HG03442 (cell line): ENCODE measurements around the gene SCFD1.
"Not testable (repeated sequence)": the region's sequence is repeated elsewhere in the genome, so short reads cannot be mapped to it uniquely, and the experiment has no call there.

ENCODE experiments used
- ATAC-seq: cut with Tn5 transposase; IDR thresholded peaks from one replicate; pipeline ENCODE4 v1.9.1; 2021; ENCODE audit warnings: mild to moderate bottlenecking, moderate library complexity; ENCODE audit not compliant: unreplicated experiment

SCFD1 gene, protein sequence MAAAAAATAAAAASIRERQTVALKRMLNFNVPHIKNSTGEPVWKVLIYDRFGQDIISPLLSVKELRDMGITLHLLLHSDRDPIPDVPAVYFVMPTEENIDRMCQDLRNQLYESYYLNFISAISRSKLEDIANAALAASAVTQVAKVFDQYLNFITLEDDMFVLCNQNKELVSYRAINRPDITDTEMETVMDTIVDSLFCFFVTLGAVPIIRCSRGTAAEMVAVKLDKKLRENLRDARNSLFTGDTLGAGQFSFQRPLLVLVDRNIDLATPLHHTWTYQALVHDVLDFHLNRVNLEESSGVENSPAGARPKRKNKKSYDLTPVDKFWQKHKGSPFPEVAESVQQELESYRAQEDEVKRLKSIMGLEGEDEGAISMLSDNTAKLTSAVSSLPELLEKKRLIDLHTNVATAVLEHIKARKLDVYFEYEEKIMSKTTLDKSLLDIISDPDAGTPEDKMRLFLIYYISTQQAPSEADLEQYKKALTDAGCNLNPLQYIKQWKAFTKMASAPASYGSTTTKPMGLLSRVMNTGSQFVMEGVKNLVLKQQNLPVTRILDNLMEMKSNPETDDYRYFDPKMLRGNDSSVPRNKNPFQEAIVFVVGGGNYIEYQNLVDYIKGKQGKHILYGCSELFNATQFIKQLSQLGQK

DNA sequence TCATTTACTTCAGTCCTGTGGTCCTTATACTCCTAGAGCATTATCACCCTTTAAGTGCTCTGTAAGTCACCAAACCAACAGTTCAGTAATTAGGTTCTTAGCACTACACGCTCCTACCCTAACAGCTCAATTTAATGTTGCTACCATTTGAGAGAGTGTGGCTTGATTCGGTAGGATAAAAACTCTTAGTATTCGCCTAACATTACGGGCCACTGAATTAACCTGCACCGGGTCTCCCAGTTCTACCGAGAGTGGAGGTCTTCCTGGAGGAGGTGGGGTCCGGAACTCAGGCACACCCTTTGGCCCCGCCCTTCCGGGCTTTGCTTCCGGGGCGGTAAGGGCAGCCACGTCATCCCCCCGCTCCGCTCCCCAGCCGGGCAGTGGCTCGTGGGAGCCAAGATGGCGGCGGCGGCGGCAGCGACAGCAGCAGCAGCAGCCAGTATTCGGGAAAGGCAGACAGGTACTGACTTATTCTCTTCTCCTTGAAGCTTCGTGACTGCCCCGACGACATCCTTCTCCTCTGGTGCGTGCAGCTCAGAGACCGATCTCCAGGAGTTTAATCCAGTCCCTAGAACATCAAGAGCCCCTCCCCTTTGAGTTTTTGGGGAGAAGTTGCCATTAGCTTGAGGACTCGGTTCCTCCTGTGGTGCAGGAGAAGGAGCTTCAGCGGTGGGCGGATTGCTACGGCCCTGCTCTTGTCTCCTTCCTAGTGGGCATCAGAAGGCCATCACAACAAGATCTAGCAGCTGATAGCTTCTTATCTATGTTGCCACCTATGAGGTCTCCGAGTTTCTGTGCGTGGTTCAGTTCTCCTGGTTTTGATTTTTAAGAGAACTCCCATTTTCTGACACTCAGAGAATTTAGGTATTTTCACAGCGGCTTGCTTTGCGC, at the start of gene SCFD1:
TSS of gene SCFD1 (plus strand) at position 380 of the 891 bp plus-strand sequence. CDS start at position 400, 20 bp downstream.
- peak; percentile 91 for ATAC-seq

DNA sequence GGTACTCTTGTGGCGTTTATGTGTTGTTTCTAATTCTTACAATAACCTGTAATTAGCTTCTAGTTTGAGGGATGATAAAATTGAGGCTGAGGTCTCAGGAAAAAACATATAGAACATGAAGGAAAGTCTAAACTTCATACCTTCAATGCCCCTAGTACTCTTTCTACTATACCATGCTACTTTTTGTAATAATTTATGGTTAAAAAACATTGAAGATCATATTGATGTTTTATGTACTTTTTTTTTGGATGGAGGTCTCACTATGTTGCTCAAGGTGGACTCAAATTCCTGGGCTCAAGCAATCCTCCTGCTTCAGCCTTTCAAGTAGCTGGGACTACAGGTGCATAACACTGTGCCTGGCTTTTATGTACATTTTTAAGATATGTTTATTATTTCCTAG, 49.3 kb upstream of the SCFD1 start:
- ATAC-seq = no peak

DNA sequence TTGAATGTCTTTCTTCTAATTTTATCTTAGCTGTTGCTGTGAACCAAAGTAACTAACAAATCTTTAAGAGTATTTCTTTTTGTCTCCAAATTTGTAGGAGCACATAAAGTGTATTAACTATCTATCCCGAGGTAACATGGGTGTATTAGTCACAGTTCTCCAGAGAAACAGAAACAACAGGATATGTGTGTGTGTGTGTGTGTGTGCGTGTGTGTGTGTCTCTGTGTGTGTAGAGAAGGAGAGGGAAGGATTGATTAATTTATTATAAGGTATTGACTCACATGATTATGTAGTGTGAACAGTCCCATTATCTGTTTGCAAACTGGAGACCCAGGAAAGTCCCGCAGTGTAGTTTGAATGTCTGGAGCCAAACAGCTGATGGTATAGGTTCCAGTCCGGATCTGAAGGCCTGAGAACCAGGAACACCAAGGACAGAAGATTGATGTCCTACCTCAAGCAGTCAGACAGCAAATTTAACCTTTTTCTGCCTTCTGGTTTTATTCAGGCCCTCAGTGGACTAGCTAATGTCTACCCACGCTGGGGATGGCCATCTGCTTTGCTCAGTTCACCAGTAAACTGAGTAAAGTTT, 48.8 kb upstream of the SCFD1 start:
- ATAC-seq = no peak

DNA sequence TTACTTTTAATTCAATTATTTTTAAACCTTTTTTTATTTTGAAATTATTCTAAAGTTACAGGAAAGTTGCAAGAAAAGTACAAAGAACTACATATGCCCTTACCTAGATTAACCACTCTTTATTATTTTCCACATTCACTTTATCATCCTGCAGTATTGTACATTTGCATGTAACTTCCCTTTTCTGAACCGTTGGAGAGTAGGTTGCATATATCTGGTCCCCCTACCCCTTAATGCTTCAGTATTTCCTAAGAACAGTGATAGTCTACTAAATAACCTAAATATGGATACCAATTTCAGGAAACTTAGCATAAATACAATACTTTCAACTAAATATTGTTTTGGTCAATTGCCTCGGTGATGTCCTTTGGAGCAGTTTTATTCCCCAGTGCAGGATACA, 48.2 kb upstream of the SCFD1 start:
- ATAC-seq = no peak

DNA sequence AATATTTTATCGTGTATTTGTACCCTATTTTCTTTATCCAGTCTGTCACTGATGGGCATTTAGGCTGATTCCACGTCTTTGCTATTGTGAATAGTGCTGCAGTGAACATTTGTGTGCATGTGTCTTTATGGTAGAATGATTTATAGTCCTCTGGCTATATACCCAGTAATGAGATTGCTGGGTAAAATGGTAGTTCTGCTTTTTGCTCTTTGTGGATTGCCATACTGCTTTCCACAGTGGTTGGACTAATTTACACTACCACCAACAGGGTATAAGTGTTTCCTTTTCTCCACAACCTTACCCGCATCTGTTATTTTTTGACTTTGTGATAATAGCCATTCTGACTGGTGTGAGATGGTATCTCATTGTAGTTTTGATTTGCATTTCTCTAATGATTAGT, 47.3 kb upstream of the SCFD1 start:
- not testable (repeated sequence) for ATAC-seq

DNA sequence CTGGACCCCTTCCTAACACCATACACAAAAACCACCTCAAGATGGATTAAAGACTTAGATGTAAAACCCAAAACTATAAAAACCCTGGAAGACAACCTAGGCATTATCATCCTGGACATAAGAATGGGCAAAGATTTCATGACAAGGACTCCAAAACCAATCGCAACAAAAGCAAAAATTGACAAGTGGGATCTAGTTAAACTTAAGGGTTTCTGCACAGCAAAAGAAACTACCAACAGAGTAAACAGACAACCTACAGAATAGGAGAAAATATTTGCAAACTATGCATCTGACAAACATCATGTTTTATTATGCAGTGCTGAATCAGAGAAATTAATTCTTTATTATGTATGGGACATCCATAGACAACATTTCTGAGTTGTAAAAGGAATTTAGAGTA, 45.8 kb upstream of the SCFD1 start:
- ATAC-seq = not testable (repeated sequence)

DNA sequence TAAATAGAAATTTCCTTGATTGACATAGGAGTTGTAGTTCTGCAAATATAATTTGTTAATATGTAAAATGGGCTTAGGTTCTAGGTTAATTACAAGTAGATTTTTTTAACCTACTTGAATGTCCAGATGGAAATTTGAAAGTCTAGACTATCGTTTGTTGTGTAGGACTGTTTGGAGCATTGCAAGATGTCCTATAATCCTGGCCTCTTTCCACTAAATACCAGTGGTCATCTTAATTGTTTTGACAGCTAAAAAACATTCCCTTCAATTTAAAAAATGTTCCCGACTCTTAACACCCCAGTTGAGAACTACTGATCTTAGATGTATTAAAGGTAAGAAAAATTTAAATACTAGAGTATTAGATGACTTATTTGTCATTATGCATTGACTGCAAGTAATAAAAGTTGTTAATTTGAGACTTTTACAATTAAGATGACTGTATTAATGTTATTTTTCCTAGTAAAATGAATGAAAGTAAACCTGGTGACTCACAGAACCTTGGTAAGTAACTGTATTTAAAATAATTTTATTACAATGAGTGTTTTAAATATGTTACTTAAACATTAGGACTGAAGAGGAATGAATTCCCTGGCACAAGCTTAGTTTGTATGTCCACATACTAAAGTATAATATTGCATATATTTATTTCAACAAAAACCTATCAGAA, 41.4 kb upstream of the SCFD1 start:
- no peak for ATAC-seq

DNA sequence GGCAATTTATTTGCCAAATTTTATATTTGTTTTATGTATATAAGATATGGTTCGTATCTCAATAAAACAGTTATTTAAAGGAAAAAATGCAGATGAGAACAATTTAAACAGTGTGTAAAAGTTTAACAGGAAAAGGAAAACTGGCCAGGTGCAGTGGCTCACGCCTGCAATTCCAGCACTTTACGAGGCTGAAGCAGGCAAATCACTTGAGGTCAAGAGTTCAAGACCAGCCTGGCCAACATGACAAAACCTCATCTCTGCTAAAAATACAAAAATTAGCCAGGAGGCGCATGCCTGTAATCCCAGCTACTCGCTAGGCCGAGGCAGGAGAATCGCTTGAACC, 40.9 kb upstream of the SCFD1 start:
- ATAC-seq = no peak

DNA sequence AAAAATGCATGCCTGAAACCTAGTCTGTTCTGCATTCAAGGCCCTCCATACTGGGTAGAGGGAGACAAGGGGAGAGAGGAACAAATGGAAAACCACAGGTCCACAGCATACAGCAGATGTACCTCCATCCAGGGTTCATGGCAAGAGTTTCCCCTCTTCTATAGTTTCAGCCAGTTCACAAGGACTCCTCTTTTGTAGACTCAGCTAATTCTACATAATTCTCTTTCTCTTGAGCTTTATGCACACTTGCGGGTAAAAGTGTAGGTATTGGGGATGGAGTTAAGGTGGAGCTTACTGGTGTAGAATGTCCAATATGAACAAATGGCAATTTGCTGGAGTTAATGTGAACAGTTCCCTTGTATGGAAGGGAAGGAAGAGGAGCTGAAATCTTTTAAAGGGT, 39.7 kb upstream of the SCFD1 start:
- ATAC-seq = no peak

DNA sequence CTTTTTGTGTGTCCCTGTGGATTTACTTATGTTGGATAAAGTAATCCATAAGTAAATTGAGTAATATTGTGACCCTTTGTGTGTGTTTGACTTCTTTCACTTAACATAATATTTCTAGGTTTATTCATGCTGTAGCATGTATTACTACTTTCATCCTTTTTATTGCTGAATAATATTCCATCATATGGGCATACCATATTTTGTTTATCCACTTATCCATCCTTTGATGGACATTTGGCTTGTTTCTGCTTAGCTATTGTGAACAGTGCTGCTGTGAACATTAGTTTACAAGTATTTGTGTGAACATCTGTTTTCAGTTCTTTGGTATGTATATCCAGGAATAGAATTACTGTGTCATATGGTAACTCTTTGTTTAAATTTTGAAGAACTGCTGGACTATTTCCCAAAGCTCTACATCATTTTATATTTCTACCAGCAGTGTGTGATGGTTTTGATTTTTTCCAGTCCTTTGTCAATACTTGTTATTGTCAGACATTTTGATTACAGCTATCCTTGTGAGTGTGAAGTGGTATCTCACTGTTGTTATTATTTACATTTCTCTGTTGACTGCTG, 38.0 kb upstream of the SCFD1 start:
- no peak for ATAC-seq

DNA sequence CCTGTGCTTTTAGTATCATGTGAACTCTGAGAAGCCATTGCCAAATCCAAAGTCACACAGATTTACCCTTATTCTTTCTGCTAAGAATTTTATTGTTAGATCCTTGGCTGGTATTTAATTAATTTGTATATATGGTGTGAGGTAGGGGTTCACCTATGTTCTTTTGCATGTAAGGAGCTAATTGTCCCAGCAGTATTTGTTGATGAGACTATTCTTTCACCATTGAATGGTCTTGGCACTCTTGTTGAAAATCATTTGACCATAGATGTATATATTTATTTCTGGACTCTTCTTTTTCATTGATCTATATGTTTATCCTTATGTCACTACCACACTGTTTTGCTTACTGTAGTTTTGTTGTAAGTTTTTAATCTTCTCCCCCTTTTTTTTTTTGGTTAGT, 36.9 kb upstream of the SCFD1 start:
- ATAC-seq = no peak

DNA sequence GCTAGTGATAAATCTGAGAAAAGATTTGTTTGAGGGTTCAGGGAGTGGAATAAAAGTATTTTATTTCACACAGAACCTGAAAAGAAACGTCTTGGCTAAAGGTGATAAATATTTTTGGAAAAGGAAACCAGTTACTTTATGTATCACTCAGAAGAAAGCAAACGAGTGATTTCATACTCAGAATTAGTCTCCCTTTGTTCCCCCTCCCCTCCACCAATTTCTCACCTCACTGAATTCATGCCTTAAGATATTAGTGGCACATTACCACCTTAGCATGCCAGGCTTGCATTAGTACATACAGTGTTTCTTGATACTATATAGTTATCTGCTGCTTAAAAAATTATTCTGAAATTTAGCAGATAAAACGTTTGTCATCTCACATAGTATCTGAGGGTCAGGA, 35.0 kb upstream of the SCFD1 start:
- peak; percentile 46 for ATAC-seq

DNA sequence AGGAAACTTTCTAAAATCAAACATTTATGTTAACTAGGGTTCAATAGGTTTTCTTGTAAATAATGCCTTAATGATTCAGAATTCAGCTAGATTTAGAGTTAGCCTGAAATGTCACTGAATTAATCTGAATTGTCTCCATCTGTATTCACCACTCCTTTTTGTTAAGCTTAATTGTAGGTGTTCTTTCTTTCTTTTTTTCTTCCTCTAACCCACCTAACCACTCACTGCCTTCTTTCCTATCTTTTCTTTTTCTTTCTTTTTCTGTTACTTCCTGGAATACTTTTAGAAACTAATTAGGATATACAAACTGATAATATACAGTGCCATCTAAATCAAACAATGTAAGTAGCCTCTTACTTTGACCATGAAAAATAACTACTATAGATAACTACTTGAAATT, 33.2 kb upstream of the SCFD1 start:
- no peak for ATAC-seq

DNA sequence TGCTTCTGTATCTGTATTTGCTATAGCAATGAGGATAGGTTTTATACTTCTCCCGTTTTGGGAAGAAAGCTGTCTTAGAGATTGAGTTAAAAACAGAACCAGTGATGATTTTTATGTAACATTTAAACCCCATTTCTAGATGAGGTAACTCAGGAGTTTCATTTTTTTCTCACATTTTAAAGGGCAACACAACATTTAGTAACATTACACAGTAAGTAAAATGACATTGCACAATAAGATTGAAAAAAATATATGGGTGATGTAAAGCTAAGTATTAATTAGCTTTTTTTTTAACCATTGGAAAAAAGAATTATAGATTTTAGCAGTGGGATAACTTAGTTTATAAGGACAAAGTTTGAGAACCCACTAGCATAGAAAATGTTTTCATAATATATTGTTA, 25.2 kb upstream of the SCFD1 start:
- no peak for ATAC-seq

DNA sequence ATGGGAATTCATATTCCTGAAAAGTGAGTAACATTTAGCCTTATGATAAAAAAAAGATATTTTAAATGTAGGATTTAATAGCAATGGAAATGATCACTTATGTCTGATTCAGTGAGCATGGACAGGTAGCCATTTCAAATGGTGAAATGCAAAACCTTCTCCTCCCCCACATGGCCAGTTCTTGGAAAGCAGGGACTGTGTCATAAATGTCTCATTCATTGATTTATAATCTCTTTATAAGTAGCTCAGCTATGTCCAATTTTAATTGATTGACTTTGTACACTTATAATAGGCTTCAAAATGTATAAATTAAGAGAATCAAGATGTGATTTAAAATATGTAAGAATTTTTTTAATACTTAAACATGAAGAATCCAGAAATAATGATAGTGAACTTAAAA, 24.6 kb upstream of the SCFD1 start:
- no peak for ATAC-seq

DNA sequence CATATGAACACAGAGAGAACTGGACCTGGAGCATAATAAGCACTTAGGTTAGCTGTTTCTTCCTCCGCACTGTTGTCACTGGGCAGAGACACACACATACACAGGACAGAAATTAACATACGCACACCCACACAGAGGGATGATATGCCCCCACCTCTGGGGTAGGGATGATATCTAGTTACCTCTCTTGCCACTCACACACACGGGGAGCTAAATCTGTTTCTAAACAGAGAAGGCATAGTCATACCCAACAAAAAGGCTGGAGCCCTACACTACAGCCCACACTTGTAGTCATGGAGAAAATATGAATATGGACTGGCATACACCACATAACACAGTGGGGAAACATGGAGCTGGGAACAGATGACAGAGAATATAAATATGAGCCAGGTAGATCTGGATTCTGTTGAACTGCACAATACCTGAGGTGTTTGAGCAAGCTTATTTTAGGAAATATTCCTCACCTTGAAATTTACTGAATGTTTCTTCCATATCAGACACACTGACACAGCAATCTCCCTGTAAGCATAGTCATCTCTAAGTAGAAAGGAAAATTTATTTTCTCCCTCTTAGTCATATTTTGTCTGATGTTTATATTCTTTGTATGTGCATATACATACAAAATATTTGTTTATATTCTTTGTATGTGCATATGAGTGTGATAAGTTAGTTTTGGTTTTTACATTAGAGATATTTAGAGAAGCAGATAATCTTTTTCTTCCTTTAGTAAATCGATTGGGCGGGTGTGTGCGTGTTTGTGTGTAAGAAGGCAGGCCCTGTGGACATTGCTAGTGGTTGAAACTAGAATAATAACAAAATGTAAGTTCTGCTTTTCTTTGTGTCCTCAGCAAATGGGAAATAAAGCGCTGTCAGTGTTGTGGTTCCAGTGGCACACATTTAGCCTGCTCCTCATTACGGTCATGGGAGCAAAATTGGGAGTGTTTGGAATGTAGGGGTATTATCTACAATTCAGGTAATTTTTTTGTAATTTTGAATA, 20.9 kb upstream of the SCFD1 start:
- ATAC-seq = peak; percentile 63

DNA sequence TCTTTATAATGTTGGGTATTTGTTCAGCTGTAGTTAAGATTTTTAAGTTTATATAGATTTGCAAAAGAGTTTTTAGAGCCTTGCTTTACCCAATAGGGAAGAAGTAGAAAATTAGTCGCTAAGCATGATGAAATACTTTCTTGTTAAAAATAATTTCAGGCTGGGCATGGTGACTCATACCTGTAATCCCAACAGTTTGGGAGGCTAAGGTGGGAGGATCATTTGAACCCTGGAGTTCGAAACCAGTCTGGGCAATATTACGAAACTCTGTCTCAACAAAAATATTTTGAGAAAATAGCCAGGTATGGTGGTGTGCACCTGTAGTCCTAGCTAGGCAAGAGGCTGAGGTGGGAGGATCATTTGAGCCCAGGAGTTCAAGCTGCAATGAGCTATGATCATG, 18.7 kb upstream of the SCFD1 start:
- ATAC-seq = no peak

DNA sequence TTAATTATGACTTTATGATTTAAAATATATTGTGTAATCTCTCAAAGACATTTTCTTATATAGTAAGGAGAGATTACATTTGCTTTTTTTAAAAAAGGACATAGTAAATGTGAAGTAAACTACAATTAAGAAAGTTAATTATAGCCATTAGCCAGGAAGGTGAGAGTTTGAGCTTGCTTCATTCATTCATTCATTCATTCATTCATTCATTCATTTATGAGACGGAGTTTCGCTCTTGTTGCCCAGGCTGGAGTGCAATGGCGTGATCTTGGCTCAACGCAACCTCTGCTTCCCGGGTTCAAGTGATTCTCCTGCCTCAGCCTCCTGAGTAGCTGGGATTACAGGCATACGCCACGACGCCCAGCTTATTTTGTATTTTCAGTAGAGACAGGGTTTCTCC, 17.4 kb upstream of the SCFD1 start:
- not testable (repeated sequence) for ATAC-seq

DNA sequence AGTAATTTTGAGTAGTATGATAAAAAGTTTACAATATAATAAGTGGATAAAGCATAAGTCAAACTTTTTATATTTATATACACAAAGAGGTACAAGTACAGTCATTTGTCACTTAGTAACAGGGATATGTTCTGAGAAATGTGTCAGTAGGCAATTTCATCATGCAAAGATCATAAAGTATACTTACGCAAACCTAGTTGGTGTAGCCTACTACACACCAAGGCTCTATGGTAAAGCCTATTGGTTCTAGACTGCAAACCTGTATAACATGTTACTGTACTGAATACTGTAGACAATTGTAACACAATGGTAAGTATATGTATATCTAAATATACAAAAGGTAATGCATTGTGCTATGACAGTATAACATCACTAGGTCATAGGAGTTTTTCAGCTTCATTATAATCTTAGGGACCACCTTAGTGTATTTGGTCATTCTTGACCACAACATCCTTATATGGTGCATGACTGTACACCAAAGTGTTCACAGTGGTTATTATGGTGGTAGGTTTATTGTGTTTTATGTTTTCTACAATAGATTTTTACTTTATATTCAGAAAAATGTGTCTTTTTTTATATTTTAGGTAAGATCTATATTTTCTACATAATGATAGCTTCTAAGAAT, 14.9 kb upstream of the SCFD1 start:
- ATAC-seq = no peak
